CD14-positive monocyte (primary cell): ENCODE data around the gene INPP5A. TPM values are rescaled to one million over a fixed set of nuclear protein-coding genes. Genes with fewer than 3 reads are reported as not detected.
A peak's percentile ranks its signal among the peaks of the same experiment; 100 is the strongest.

Source experiments
- DNase-seq, 3 donors: peaks; one replicate each; pipeline ENCODE4 v3.0.0-alpha.2; 2011 to 2022
- H2AFZ ChIP-seq: 2 replicates; pipeline ENCODE4 v1.6.0; 2012; ENCODE audit warnings: mild to moderate bottlenecking, low read depth, low read length, inconsistent platforms; ENCODE audit not compliant: insufficient read depth, poor library complexity, severe bottlenecking
- H3K27ac ChIP-seq, 2 donors: 1 replicate in 1 of 2; 2 replicates in 1 of 2; pipeline ENCODE4 v1.5.1; 2012 to 2013; ENCODE audit warnings: low read length in 2 of 2, control low read depth in 1 of 2, inconsistent platforms in 1 of 2, low read depth in 1 of 2, mild to moderate bottlenecking in 1 of 2
- H3K27me3 ChIP-seq, 2 donors: one replicate each; pipeline versions ENCODE4 v1.6.0 to v1.6.1; 2011 to 2013; ENCODE audit warnings: low read length in 2 of 2; ENCODE audit not compliant: control insufficient read depth in 2 of 2, insufficient read depth in 2 of 2
- H3K36me3 ChIP-seq, 2 donors: replicated peaks in 1 of 2; 1 replicate in 1 of 2; 2 replicates in 1 of 2; pipeline versions ENCODE4 v1.5.1 to v1.6.1; 2012 to 2013; ENCODE audit warnings: low read length in 2 of 2, control low read depth in 1 of 2, inconsistent platforms in 1 of 2, mild to moderate bottlenecking in 1 of 2; ENCODE audit not compliant: insufficient read depth in 2 of 2, control insufficient read depth in 1 of 2
- H3K4me1 ChIP-seq, 2 donors: 1 replicate in 1 of 2; 2 replicates in 1 of 2; pipeline versions ENCODE4 v1.5.1 to v1.6.1; 2012 to 2013; ENCODE audit warnings: low read length in 2 of 2, control low read depth in 1 of 2, inconsistent platforms in 1 of 2, mild to moderate bottlenecking in 1 of 2, moderate library complexity in 1 of 2; ENCODE audit not compliant: insufficient read depth in 2 of 2, control insufficient read depth in 1 of 2
- H3K4me2 ChIP-seq: replicated peaks from 2 replicates; pipeline ENCODE3; 2012; ENCODE audit warnings: low read length, moderate library complexity, mild to moderate bottlenecking; ENCODE audit not compliant: poor library complexity, severe bottlenecking; ENCODE audit errors: extremely low read depth
- H3K4me3 ChIP-seq, 3 experiments: fragments of 200-600 bp in 1 of 3; sonication (generic) in 1 of 3; replicated peaks in 1 of 3; 1 replicate in 2 of 3; 2 replicates in 1 of 3; pipeline ENCODE4 v1.5.1; 2011 to 2013; ENCODE audit warnings: low read length in 3 of 3, mild to moderate bottlenecking in 3 of 3, control low read depth in 2 of 3, low read depth in 2 of 3, inconsistent platforms in 1 of 3, moderate library complexity in 1 of 3
- H3K79me2 ChIP-seq: 2 replicates; pipeline ENCODE4 v1.6.0; 2012; ENCODE audit warnings: mild to moderate bottlenecking, control low read depth, inconsistent platforms, low read length, moderate library complexity; ENCODE audit not compliant: insufficient read depth
- H3K9ac ChIP-seq: 2 replicates; pipeline ENCODE4 v1.6.0; 2017; ENCODE audit warnings: low read length, mild to moderate bottlenecking; ENCODE audit not compliant: insufficient read depth, poor library complexity, severe bottlenecking
- H3K9me3 ChIP-seq, 2 donors: replicated peaks in 1 of 2; 1 replicate in 1 of 2; 2 replicates in 1 of 2; pipeline versions ENCODE4 v1.5.1 to v1.6.1; 2012 to 2013; ENCODE audit warnings: low read length in 2 of 2, control low read depth in 1 of 2; ENCODE audit not compliant: control insufficient read depth in 1 of 2, insufficient read depth in 1 of 2
- H4K20me1 ChIP-seq: 2 replicates; pipeline ENCODE4 v1.6.0; 2012; ENCODE audit warnings: mild to moderate bottlenecking, low read length, control low read depth, moderate library complexity; ENCODE audit not compliant: insufficient read depth
- H3K27ac Mint-ChIP-seq, 7 donors: one replicate each; pipeline ENCODE4 v1.8.0; 2020; ENCODE audit warnings: mild to moderate bottlenecking in 7 of 7, mixed read lengths in 7 of 7, moderate library complexity in 6 of 7, inconsistent platforms in 2 of 7
- H3K27me3 Mint-ChIP-seq, 3 donors: one replicate each; pipeline ENCODE4 v1.8.0; 2021 to 2022; ENCODE audit warnings: low read depth in 3 of 3, mild to moderate bottlenecking in 3 of 3, mixed read lengths in 3 of 3, moderate library complexity in 3 of 3, inconsistent platforms in 1 of 3
- H3K36me3 Mint-ChIP-seq, 2 donors: one replicate each; pipeline ENCODE4 v1.8.0; 2020; ENCODE audit warnings: mixed read lengths in 2 of 2, inconsistent platforms in 1 of 2, mild to moderate bottlenecking in 1 of 2
- H3K4me1 Mint-ChIP-seq: one replicate; pipeline ENCODE4 v1.8.0; 2020; ENCODE audit warnings: mild to moderate bottlenecking, mixed read lengths
- H3K4me3 Mint-ChIP-seq, 2 donors: one replicate each; pipeline ENCODE4 v1.8.0; 2020; ENCODE audit warnings: mild to moderate bottlenecking in 2 of 2, mixed read lengths in 2 of 2, moderate library complexity in 1 of 2
- H3K9me3 Mint-ChIP-seq, 7 donors: one replicate each; pipeline ENCODE4 v1.8.0; 2020 to 2022; ENCODE audit warnings: mixed read lengths in 7 of 7, mild to moderate bottlenecking in 6 of 7, moderate library complexity in 6 of 7, inconsistent platforms in 2 of 7
- CTCF ChIP-seq: fragments of 200-600 bp; IDR thresholded peaks from one replicate; pipeline ENCODE4 v1.8.0; 2022; ENCODE audit warnings: antibody characterized with exemption, mild to moderate bottlenecking
- WGBS: methylation state at CpG from one replicate; pipeline ENCODE4 v1.1.5; 2013; ENCODE audit warnings: missing lambda C conversion rate; ENCODE audit not compliant: insufficient coverage; 5-methylcytosine and 5-hydroxymethylcytosine counted together
- intact Hi-C, 2 donors: fragments of 100-400 bp; cut with micrococcal nuclease; formaldehyde crosslinking; loops; one replicate each; pipeline versions ENCODE4 v1.15.0 to v1.15.1; 2023
- polyA plus RNA-seq, 3 donors: library from polyadenylated mRNA; depleted of rRNA in 1 of 3; unstranded in 2 of 3; stranded (reverse) in 1 of 3; fragments of 300-500 nt in 2 of 3; fragments of >200 nt in 1 of 3; fragmentation: Illumina TruSeq in 2 of 3; gene quantifications; 1 replicate in 2 of 3; 2 replicates in 1 of 3; pipeline ENCODE4 v1.2.3, GENCODE V29; 2012 to 2021

INPP5A gene
- polyA plus RNA-seq, 3 donors = 0.87 to 17.2 (median 2.9) TPM

- H3K4me2 ChIP-seq = no peak overlapping the region
- no peaks in the 10 kb centered on the region for H3K9me3 Mint-ChIP-seq
- no peak overlapping the region for H3K4me3 ChIP-seq
- H3K27me3 ChIP-seq = no peaks in the 10 kb centered on the region
- H4K20me1 ChIP-seq = peaks cover 32% of the 10 kb centered on the region
- peaks cover 37 to 49% of the 10 kb centered on the region in 2 donors for H3K36me3 Mint-ChIP-seq
- WGBS = 98% methylated on average over 28 of the region's 31 CpGs
- H3K36me3 ChIP-seq = peaks cover 30 to 65% of the 10 kb centered on the region in 2 donors
- no peaks in the 10 kb centered on the region for H3K4me1 Mint-ChIP-seq
- no peaks in the 10 kb centered on the region for H3K79me2 ChIP-seq
- intact Hi-C loops = no loop called here
- no peaks in the 10 kb centered on the region for H3K9me3 ChIP-seq
- TF ChIP-seq CTCF = no peak
- peaks cover 0 to 2% (median 0%) of the 10 kb centered on the region in 3 donors for H3K27me3 Mint-ChIP-seq
- no peak overlapping the region for H3K27ac Mint-ChIP-seq
- H3K9ac ChIP-seq = no peak overlapping the region
- H2AFZ ChIP-seq = no peak overlapping the region
- H3K27ac ChIP-seq = no peak overlapping the region
- H3K4me3 Mint-ChIP-seq = no peak overlapping the region
- no peak for DNase-seq
- H3K4me1 ChIP-seq = no peaks in the 10 kb centered on the region
These were observed 115.5 kb downstream of the INPP5A start for GRCh38 chr10:132652936-132653590.

GRCh38 chr10:132653721-132654120, 116.1 kb downstream of the INPP5A start:
- peak overlapping the region in 1 of 2 donors; percentile 24 for H3K4me3 Mint-ChIP-seq
- peaks cover 38 to 49% of the 10 kb centered on the region in 2 donors for H3K36me3 Mint-ChIP-seq
- no peak overlapping the region for H3K27ac ChIP-seq
- DNase-seq = no peak
- H2AFZ ChIP-seq = no peak overlapping the region
- H3K9me3 ChIP-seq = no peaks in the 10 kb centered on the region
- no peak overlapping the region for H3K27ac Mint-ChIP-seq
- no peak overlapping the region for H3K9ac ChIP-seq
- WGBS = 93% methylated on average over 15 of the region's 20 CpGs
- intact Hi-C loops = no loop called here
- H3K36me3 ChIP-seq = peaks cover 35 to 66% of the 10 kb centered on the region in 2 donors
- no peak for TF ChIP-seq CTCF
- H4K20me1 ChIP-seq = peaks cover 37% of the 10 kb centered on the region
- H3K4me2 ChIP-seq = no peak overlapping the region
- H3K4me3 ChIP-seq = no peak overlapping the region
- H3K9me3 Mint-ChIP-seq = no peaks in the 10 kb centered on the region
- no peaks in the 10 kb centered on the region for H3K4me1 Mint-ChIP-seq
- no peaks in the 10 kb centered on the region for H3K27me3 ChIP-seq
- H3K79me2 ChIP-seq = no peaks in the 10 kb centered on the region
- H3K4me1 ChIP-seq = no peaks in the 10 kb centered on the region
- peaks cover 0 to 2% (median 0%) of the 10 kb centered on the region in 3 donors for H3K27me3 Mint-ChIP-seq
